ENCODE results near the gene MTERF1.
"Not testable (repeated sequence)": the region's sequence is repeated elsewhere in the genome, so short reads cannot be mapped to it uniquely, and the experiment has no call there.

The MTERF1 gene

DNA sequence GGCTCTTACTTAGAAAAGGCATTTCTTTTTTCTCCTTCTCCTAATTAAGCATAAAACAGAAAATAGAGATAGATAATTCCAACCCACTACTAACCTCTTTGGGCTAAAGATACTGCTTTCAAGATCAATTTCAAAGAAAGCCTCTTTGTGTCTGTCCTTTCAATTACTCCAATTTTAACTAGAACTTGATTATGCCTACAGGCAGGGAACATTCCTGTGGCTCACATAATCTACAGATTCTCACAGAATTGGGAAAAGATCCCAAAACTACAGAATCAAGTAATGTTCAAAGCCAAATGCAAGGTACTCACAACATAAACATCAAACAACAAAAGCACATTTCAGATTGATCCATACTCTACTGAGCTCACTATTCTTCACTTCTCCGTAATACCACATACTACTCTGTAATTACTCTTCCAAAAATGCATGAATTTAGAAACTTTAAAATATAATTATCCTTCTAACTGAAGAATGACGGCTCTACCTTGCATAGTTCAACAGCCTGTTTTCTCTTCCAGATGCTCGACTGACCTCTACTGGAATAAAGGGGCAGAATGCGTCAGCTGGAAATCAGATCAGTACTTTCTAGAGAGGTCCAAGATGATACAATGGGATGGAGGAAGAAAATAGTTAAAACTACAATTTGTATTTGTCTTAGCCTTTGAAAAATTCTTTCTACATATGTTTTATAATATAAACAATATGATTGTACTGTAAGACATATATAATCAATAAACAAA is 3.9 kb downstream of the MTERF1 start:
- Histone ChIP-seq H3K9me3 (ENCODE audit: control insufficient read depth in 1 of 2, low read length in 2 of 2) (no peaks in the 10 kb centered on the region), H3K4me3 (ENCODE audit: low read depth in 1 of 2, low read length in 2 of 2) (no peak overlapping the region), H3K27me3 (ENCODE audit: low read depth, low read length) (no peaks in the 10 kb centered on the region), H3K36me3 (ENCODE audit: control insufficient read depth in 1 of 2, insufficient read depth in 2 of 2, low read length in 2 of 2) (peaks cover 0 to 12% of the 10 kb centered on the region in 2 donors), H3K27ac (ENCODE audit: low read length) (no peak overlapping the region), H3K4me1 (ENCODE audit: control insufficient read depth in 1 of 2, insufficient read depth in 2 of 2, low read length in 2 of 2) (peaks cover 0 to 27% of the 10 kb centered on the region in 2 donors)

DNA sequence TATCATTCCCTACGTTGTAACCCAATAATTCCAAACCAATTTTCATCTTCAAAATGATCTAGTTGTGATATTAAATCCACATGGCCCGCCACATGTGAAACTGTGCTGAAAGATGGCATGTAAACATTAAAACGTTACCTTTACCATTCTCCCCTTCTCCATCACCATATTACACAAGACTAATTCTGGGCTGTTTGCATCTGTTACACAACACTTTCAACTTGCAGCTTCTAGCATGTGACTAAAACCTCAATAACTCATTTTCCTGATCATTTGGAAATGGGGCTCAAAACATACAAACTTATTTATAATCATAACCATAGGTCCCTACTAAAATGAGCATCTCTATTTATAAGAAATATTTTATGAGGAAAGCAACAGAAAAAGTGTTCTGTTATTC is 4.7 kb downstream of the MTERF1 start:
- Histone ChIP-seq H3K9me3 (ENCODE audit: control insufficient read depth in 1 of 2, low read length in 2 of 2) (no peaks in the 10 kb centered on the region), H3K27ac (ENCODE audit: low read length) (no peak overlapping the region), H3K4me1 (ENCODE audit: control insufficient read depth in 1 of 2, insufficient read depth in 2 of 2, low read length in 2 of 2) (peaks cover 0 to 21% of the 10 kb centered on the region in 2 donors), H3K27me3 (ENCODE audit: low read depth, low read length) (no peaks in the 10 kb centered on the region), H3K4me3 (ENCODE audit: low read depth in 1 of 2, low read length in 2 of 2) (no peak overlapping the region), H3K36me3 (ENCODE audit: control insufficient read depth in 1 of 2, insufficient read depth in 2 of 2, low read length in 2 of 2) (peaks cover 0 to 12% of the 10 kb centered on the region in 2 donors)

- Histone ChIP-seq H3K4me1 (ENCODE audit: control insufficient read depth in 1 of 2, insufficient read depth in 2 of 2, low read length in 2 of 2) (peaks cover 0 to 4% of the 10 kb centered on the region in 2 donors), H3K27me3 (ENCODE audit: low read depth, low read length) (no peaks in the 10 kb centered on the region), H3K36me3 (ENCODE audit: control insufficient read depth in 1 of 2, insufficient read depth in 2 of 2, low read length in 2 of 2) (peaks cover 0 to 12% of the 10 kb centered on the region in 2 donors), H3K4me3 (ENCODE audit: low read depth in 1 of 2, low read length in 2 of 2) (no peak overlapping the region), H3K9me3 (ENCODE audit: control insufficient read depth in 1 of 2, low read length in 2 of 2) (no peaks in the 10 kb centered on the region), H3K27ac (ENCODE audit: low read length) (no peak overlapping the region)
These were observed 7.6 kb downstream of the MTERF1 start for GRCh38 chr7:91872928-91873327.

GRCh38 chr7:91872069-91872468 is 8.4 kb downstream of the MTERF1 start:
- Histone ChIP-seq H3K36me3 (ENCODE audit: control insufficient read depth in 1 of 2, insufficient read depth in 2 of 2, low read length in 2 of 2) (peaks cover 0 to 12% of the 10 kb centered on the region in 2 donors), H3K4me3 (ENCODE audit: low read depth in 1 of 2, low read length in 2 of 2) (no peak overlapping the region), H3K27ac (ENCODE audit: low read length) (no peak overlapping the region), H3K27me3 (ENCODE audit: low read depth, low read length) (no peaks in the 10 kb centered on the region), H3K4me1 (ENCODE audit: control insufficient read depth in 1 of 2, insufficient read depth in 2 of 2, low read length in 2 of 2) (peaks cover 0 to 4% of the 10 kb centered on the region in 2 donors), H3K9me3 (ENCODE audit: control insufficient read depth in 1 of 2, low read length in 2 of 2) (no peaks in the 10 kb centered on the region)

GRCh38 chr7:91869661-91870060 is 10.8 kb downstream of the MTERF1 start:
- Histone ChIP-seq H3K4me1 (ENCODE audit: control insufficient read depth in 1 of 2, insufficient read depth in 2 of 2, low read length in 2 of 2) (no peaks in the 10 kb centered on the region), H3K36me3 (ENCODE audit: control insufficient read depth in 1 of 2, insufficient read depth in 2 of 2, low read length in 2 of 2) (peaks cover 0 to 8% of the 10 kb centered on the region in 2 donors), H3K4me3 (ENCODE audit: low read depth in 1 of 2, low read length in 2 of 2) (no peak overlapping the region), H3K27ac (ENCODE audit: low read length) (no peak overlapping the region), H3K27me3 (ENCODE audit: low read depth, low read length) (no peaks in the 10 kb centered on the region), H3K9me3 (ENCODE audit: control insufficient read depth in 1 of 2, low read length in 2 of 2) (no peaks in the 10 kb centered on the region)

DNA sequence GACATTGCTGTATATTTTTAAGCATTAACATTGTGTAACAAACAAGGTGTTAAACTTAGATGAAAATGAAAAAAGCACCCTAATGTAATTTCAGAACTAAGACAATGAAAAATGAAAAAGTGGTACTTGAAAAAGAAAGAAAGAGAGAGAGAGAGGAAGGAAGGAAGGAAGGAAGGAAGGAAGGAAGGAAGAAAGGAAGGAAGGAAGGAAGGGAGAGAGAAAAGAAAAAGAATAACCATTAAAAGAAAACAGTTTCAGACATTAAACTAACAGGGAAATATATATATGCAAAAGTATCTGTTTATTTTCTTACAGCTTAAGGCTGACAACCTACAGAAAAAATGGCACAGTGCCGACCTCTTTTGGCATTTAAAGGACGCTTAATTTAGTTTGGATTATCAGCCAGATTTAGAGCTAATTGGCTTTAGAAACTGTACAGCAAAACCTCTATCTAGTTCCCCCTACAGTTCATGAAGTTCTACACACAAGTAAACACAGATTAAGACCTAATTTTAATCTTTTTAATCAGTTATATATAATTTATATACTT is 13.8 kb downstream of the MTERF1 start:
- Histone ChIP-seq H3K9me3 (ENCODE audit: control insufficient read depth in 1 of 2, low read length in 2 of 2) (no peaks in the 10 kb centered on the region), H3K4me3 (ENCODE audit: low read depth in 1 of 2, low read length in 2 of 2) (no peak overlapping the region), H3K4me1 (ENCODE audit: control insufficient read depth in 1 of 2, insufficient read depth in 2 of 2, low read length in 2 of 2) (no peaks in the 10 kb centered on the region), H3K36me3 (ENCODE audit: control insufficient read depth in 1 of 2, insufficient read depth in 2 of 2, low read length in 2 of 2) (no peaks in the 10 kb centered on the region), H3K27me3 (ENCODE audit: low read depth, low read length) (no peaks in the 10 kb centered on the region), H3K27ac (ENCODE audit: low read length) (no peak overlapping the region)

DNA sequence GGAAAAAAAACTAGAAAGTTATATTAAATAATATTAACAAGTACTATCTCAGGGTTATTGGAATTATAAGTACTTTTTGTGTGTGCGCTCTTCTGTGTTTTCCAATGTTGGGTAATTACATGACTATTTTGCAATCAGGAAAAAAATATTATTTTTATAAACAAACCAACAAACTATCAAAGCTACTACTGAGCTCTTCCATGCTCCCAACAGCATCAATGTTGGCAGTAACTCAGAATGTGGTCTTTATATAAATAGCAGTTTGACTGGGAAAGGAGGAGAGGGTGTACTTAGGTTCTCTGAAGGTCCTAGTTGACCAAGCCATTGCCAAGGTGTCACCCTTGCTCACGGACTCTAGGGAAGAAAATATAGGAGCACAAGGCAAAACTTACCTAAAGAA is 15.0 kb downstream of the MTERF1 start:
- no peaks in the 10 kb centered on the region for H3K36me3 ChIP-seq (ENCODE audit: control insufficient read depth in 1 of 2, insufficient read depth in 2 of 2, low read length in 2 of 2)
- no peak overlapping the region for H3K27ac ChIP-seq (ENCODE audit: low read length)
- H3K27me3 ChIP-seq (ENCODE audit: low read depth, low read length) = no peaks in the 10 kb centered on the region
- no peaks in the 10 kb centered on the region for H3K4me1 ChIP-seq (ENCODE audit: control insufficient read depth in 1 of 2, insufficient read depth in 2 of 2, low read length in 2 of 2)
- no peaks in the 10 kb centered on the region for H3K9me3 ChIP-seq (ENCODE audit: control insufficient read depth in 1 of 2, low read length in 2 of 2)
- H3K4me3 ChIP-seq (ENCODE audit: low read depth in 1 of 2, low read length in 2 of 2) = no peak overlapping the region

DNA sequence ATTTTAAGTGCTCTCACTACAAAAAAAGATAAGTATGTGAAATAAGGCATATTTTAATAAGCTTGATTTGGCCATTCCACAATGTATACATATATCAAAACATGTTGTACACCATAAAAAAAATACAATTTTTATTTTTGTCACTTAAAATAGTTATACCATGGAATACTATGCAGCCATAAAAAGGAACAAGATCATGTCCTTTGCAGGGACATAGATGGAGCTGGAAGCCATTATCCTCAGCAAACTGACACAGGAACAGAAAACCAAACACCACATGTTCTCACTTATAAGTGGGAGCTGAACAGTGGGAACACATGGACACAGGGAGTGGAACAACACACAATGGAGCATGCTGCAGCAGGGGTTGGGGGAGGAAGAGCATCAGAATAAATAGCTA is 15.9 kb downstream of the MTERF1 start:
- H3K27me3 ChIP-seq (ENCODE audit: low read depth, low read length); H3K9me3 ChIP-seq (ENCODE audit: control insufficient read depth in 1 of 2, low read length in 2 of 2); H3K4me1 ChIP-seq (ENCODE audit: control insufficient read depth in 1 of 2, insufficient read depth in 2 of 2, low read length in 2 of 2); H3K27ac ChIP-seq (ENCODE audit: low read length); H3K4me3 ChIP-seq (ENCODE audit: low read depth in 1 of 2, low read length in 2 of 2); H3K36me3 ChIP-seq (ENCODE audit: control insufficient read depth in 1 of 2, insufficient read depth in 2 of 2, low read length in 2 of 2): not testable (repeated sequence)

DNA sequence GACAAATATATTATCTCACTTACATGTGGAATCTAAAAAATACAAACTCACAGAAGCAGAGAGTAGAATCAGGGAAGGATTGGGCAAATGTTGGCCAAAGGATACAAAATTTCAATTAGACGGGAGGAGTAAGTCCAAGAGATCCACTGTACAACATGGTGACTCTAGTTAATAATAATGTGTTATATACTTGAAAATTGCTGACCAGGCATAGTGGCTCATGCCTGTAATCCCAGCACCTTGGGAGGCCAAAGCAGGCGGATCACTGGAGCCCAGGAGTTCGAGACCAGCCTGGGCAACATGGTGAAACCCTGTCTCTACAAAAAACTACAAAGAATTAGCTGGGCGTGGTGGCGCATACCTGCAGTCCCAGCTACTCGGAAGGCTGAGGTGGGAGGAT is 16.4 kb downstream of the MTERF1 start:
- Histone ChIP-seq H3K4me3 (ENCODE audit: low read depth in 1 of 2, low read length in 2 of 2) (no peak overlapping the region), H3K9me3 (ENCODE audit: control insufficient read depth in 1 of 2, low read length in 2 of 2) (no peaks in the 10 kb centered on the region), H3K27me3 (ENCODE audit: low read depth, low read length) (no peaks in the 10 kb centered on the region), H3K27ac (ENCODE audit: low read length) (no peak overlapping the region), H3K4me1 (ENCODE audit: control insufficient read depth in 1 of 2, insufficient read depth in 2 of 2, low read length in 2 of 2) (no peaks in the 10 kb centered on the region), H3K36me3 (ENCODE audit: control insufficient read depth in 1 of 2, insufficient read depth in 2 of 2, low read length in 2 of 2) (no peaks in the 10 kb centered on the region)

DNA sequence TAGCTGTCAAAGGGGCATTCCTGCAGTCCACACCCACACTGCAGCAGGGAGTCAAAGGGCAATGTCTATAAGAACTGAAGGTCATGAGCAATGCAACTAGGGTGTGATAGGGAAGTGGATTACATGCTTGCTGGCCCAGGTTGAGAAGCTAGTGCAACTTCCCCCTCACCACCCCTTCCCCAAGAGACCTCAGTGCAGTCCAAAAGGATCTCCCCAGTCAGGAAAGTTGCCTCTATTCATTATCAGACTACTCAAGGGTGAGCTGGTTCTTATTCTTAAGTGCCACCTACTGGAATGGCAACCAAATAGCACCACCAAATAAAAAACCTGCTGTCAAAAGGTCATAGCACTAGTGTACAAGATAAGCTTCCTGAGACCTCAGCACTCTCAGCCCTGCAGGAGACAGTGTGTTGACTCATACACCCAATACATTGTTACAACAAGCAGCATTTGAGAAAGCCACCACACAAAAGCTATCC is 28.2 kb downstream of the MTERF1 start:
- Histone ChIP-seq H3K9me3 (ENCODE audit: control insufficient read depth in 1 of 2, low read length in 2 of 2) (peaks cover 0 to 2% of the 10 kb centered on the region in 2 donors), H3K4me3 (ENCODE audit: low read depth in 1 of 2, low read length in 2 of 2) (no peak overlapping the region), H3K36me3 (ENCODE audit: control insufficient read depth in 1 of 2, insufficient read depth in 2 of 2, low read length in 2 of 2) (no peaks in the 10 kb centered on the region), H3K27me3 (ENCODE audit: low read depth, low read length) (no peaks in the 10 kb centered on the region), H3K4me1 (ENCODE audit: control insufficient read depth in 1 of 2, insufficient read depth in 2 of 2, low read length in 2 of 2) (no peaks in the 10 kb centered on the region), H3K27ac (ENCODE audit: low read length) (no peak overlapping the region)

DNA sequence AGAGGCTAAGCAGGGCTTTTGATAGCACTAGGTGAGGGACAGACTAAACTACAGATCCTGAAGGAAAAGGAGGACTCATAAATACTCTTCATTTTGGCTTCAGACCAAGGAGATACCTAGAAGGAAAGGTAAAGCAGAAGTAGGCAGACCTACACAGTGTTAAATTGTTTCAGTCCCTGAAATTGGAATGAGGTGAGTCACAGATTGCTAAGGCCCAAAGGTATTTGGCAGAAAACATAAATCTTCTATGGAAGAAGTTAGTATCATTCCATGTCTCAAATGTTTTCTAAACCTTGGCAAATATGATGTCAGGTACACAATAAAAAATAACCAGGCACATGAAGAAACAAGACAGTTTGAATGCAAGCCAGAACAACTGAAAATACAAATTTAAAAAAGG is 30.0 kb downstream of the MTERF1 start:
- H3K9me3 ChIP-seq (ENCODE audit: control insufficient read depth in 1 of 2, low read length in 2 of 2) = peaks cover 0 to 2% of the 10 kb centered on the region in 2 donors
- no peaks in the 10 kb centered on the region for H3K4me1 ChIP-seq (ENCODE audit: control insufficient read depth in 1 of 2, insufficient read depth in 2 of 2, low read length in 2 of 2)
- H3K36me3 ChIP-seq (ENCODE audit: control insufficient read depth in 1 of 2, insufficient read depth in 2 of 2, low read length in 2 of 2) = peaks cover 0 to 1% of the 10 kb centered on the region in 2 donors
- no peak overlapping the region for H3K4me3 ChIP-seq (ENCODE audit: low read depth in 1 of 2, low read length in 2 of 2)
- no peaks in the 10 kb centered on the region for H3K27me3 ChIP-seq (ENCODE audit: low read depth, low read length)
- no peak overlapping the region for H3K27ac ChIP-seq (ENCODE audit: low read length)

All from muscle layer of duodenum (tissue), 2 donors.